ENCODE data around the gene HNRNPF.

- TF ChIP-seq POLR2A (IDR thresholded peaks at IDR 0.05), result no peak
- TF ChIP-seq, protein P1, sequence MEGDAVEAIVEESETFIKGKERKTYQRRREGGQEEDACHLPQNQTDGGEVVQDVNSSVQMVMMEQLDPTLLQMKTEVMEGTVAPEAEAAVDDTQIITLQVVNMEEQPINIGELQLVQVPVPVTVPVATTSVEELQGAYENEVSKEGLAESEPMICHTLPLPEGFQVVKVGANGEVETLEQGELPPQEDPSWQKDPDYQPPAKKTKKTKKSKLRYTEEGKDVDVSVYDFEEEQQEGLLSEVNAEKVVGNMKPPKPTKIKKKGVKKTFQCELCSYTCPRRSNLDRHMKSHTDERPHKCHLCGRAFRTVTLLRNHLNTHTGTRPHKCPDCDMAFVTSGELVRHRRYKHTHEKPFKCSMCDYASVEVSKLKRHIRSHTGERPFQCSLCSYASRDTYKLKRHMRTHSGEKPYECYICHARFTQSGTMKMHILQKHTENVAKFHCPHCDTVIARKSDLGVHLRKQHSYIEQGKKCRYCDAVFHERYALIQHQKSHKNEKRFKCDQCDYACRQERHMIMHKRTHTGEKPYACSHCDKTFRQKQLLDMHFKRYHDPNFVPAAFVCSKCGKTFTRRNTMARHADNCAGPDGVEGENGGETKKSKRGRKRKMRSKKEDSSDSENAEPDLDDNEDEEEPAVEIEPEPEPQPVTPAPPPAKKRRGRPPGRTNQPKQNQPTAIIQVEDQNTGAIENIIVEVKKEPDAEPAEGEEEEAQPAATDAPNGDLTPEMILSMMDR (IDR thresholded peaks at IDR 0.05), result no peak
Observed at GRCh38 chr10:43440463-43441134, 31.6 kb upstream of the HNRNPF start.

Data from esophagus squamous epithelium (tissue), 4 donors.